ENCODE measurements around the gene WNT2B. TPM values are rescaled to one million over a fixed set of nuclear protein-coding genes. Genes with fewer than 3 reads are reported as not detected.

Gene WNT2B
- total RNA-seq, 2 experiments from 2014 or later, result not detected

- TF ChIP-seq, protein P1, sequence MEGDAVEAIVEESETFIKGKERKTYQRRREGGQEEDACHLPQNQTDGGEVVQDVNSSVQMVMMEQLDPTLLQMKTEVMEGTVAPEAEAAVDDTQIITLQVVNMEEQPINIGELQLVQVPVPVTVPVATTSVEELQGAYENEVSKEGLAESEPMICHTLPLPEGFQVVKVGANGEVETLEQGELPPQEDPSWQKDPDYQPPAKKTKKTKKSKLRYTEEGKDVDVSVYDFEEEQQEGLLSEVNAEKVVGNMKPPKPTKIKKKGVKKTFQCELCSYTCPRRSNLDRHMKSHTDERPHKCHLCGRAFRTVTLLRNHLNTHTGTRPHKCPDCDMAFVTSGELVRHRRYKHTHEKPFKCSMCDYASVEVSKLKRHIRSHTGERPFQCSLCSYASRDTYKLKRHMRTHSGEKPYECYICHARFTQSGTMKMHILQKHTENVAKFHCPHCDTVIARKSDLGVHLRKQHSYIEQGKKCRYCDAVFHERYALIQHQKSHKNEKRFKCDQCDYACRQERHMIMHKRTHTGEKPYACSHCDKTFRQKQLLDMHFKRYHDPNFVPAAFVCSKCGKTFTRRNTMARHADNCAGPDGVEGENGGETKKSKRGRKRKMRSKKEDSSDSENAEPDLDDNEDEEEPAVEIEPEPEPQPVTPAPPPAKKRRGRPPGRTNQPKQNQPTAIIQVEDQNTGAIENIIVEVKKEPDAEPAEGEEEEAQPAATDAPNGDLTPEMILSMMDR (IDR thresholded peaks at IDR 0.05), result no peak
- ChIA-PET CTCF (interaction anchor here (1.4 kb wide), 1 partner anchor 193 kb away, joined by 3 read pairs; no protein-coding TSS in a partner anchor), POLR2A (interaction anchor here (0.5 kb wide), 1 partner anchor 131 kb away, joined by 3 read pairs; no protein-coding TSS in a partner anchor)
- Mint-ChIP-seq H3K36me3 (ENCODE audit: low read depth) (no peaks in the 10 kb centered on the region), H3K4me3 (no peak overlapping the region), H3K27me3 (no peaks in the 10 kb centered on the region), H3K9me3 (no peaks in the 10 kb centered on the region), H3K4me1 (ENCODE audit: low read depth) (no peaks in the 10 kb centered on the region), H3K27ac (no peak overlapping the region)
- no peak for DNase-seq
- intact Hi-C loops (cut with micrococcal nuclease), result no loop called here
- ATAC-seq, result no peak
These were observed 16.2 kb downstream of the WNT2B start for GRCh38 chr1:112524986-112525385.

GRCh38 chr1:112527266-112528010 is 18.7 kb downstream of the WNT2B start:
- ChIA-PET POLR2A (no interaction called here), CTCF (interaction anchor here (1.2 kb wide), 1 partner anchor 137 kb away, joined by 3 read pairs; no protein-coding TSS in a partner anchor)
- Mint-ChIP-seq H3K36me3 (ENCODE audit: low read depth) (no peaks in the 10 kb centered on the region), H3K4me1 (ENCODE audit: low read depth) (no peaks in the 10 kb centered on the region), H3K9me3 (no peaks in the 10 kb centered on the region), H3K27ac (no peak overlapping the region), H3K27me3 (no peaks in the 10 kb centered on the region), H3K4me3 (no peak overlapping the region)
- intact Hi-C loops (cut with micrococcal nuclease), result no loop called here
- no peak for DNase-seq
- no peak for ATAC-seq
- TF ChIP-seq, protein P1 (IDR thresholded peaks at IDR 0.05), result no peak

DNA sequence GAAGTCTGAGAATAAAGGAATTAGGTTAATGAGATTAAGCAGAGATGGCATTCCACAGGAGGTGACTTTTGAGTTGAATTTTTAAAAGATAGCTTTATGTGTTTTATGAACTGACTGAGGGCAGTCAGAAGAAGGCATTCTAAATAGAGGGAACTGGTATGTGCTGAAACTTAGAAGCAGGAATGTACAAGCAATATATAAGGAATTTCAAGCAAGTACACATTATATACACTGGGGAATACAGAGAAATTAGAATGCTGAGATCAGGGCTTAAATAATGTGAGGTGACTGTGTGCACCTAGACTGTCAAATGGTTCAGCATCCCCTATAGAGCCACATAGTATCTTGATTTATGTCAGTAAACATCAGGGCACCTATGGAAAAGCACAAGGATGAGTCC is 19.3 kb downstream of the WNT2B start:
- no peak overlapping the region for H3K27ac Mint-ChIP-seq
- H3K9me3 Mint-ChIP-seq, result no peaks in the 10 kb centered on the region
- CTCF ChIA-PET, result interaction anchor here (1.2 kb wide), 1 partner anchor 138 kb away, joined by 3 read pairs; no protein-coding TSS in a partner anchor
- ATAC-seq (no peak), DNase-seq (no peak)
- TF ChIP-seq, protein P1 (IDR thresholded peaks at IDR 0.05), result no peak
- H3K27me3 Mint-ChIP-seq, result no peaks in the 10 kb centered on the region
- POLR2A ChIA-PET, result no interaction called here
- H3K36me3 Mint-ChIP-seq (ENCODE audit: low read depth), result no peaks in the 10 kb centered on the region
- intact Hi-C loops (cut with micrococcal nuclease), result no loop called here
- no peak overlapping the region for H3K4me3 Mint-ChIP-seq
- H3K4me1 Mint-ChIP-seq (ENCODE audit: low read depth), result no peaks in the 10 kb centered on the region

- H3K4me3 Mint-ChIP-seq, result no peak overlapping the region
- TF ChIP-seq, protein P1 (IDR thresholded peaks at IDR 0.05), result no peak
- no peak overlapping the region for H3K27ac Mint-ChIP-seq
- no peaks in the 10 kb centered on the region for H3K27me3 Mint-ChIP-seq
- ChIA-PET CTCF (no interaction called here), POLR2A (no interaction called here)
- no peaks in the 10 kb centered on the region for H3K4me1 Mint-ChIP-seq (ENCODE audit: low read depth)
- H3K36me3 Mint-ChIP-seq (ENCODE audit: low read depth), result no peaks in the 10 kb centered on the region
- DNase-seq, result no peak
- no peaks in the 10 kb centered on the region for H3K9me3 Mint-ChIP-seq
- intact Hi-C loops (cut with micrococcal nuclease), result no loop called here
- ATAC-seq, result no peak
These were observed 20.5 kb downstream of the WNT2B start for GRCh38 chr1:112529301-112529700.

DNA sequence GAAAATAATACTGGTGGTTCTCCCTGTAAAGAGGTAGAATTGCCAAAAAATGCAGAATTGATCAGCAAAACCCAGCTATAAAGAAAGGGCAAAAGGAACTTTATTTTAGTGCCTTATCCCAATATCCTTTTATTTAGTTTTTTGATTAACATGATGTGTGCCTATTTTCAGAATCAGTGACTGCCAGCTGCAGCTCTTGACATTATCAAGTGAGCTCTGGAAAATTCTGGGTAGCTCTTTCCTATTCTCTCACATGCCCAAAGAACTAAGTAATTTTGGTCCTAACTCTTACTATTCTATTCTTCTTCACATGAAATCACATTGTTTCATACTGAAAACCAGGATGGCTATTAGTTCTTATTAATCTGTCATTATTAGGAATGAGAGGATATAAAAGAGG is 22.1 kb downstream of the WNT2B start:
- H3K36me3 Mint-ChIP-seq (ENCODE audit: low read depth), result no peaks in the 10 kb centered on the region
- H3K4me1 Mint-ChIP-seq (ENCODE audit: low read depth), result no peaks in the 10 kb centered on the region
- H3K27ac Mint-ChIP-seq, result no peak overlapping the region
- POLR2A ChIA-PET, result no interaction called here
- TF ChIP-seq, protein P1 (IDR thresholded peaks at IDR 0.05), result no peak
- H3K9me3 Mint-ChIP-seq, result no peaks in the 10 kb centered on the region
- no peak overlapping the region for H3K4me3 Mint-ChIP-seq
- no peak for DNase-seq
- CTCF ChIA-PET, result interaction anchor here (1.0 to 1.4 kb wide), 2 partner anchors 18 to 177 kb away, joined by 3 read pairs; no protein-coding TSS in a partner anchor
- no peaks in the 10 kb centered on the region for H3K27me3 Mint-ChIP-seq
- ATAC-seq, result no peak
- intact Hi-C loops (cut with micrococcal nuclease), result no loop called here
